ENCODE measurements around the gene UBP1. TPM values are rescaled to one million over a fixed set of nuclear protein-coding genes. Genes with fewer than 3 reads are reported as not detected.

The UBP1 gene
- total and polyA plus RNA-seq, 2 donors (not counting 1 experiment from before 2014, with no cell fraction given), result 48.1 to 99.7 TPM

GRCh38 chr3:33392703-33393125 is 47.5 kb downstream of the UBP1 start:
- no peaks in the 10 kb centered on the region for H3K27me3 ChIP-seq (ENCODE audit: control insufficient read depth, insufficient read depth, low read length)
- no peak for TF ChIP-seq CTCF (conservative IDR thresholded peaks at IDR 0.05 in 1 of 2, IDR thresholded peaks at IDR 0.05 in 1 of 2; ENCODE audit: low read depth in 1 of 2, low read length in 2 of 2)
- no peak for TF ChIP-seq EZH2 (IDR thresholded peaks at IDR 0.05; ENCODE audit: low read length, missing control alignments)
- H3K4me2 ChIP-seq (ENCODE audit: extremely low read depth, insufficient read depth, low read length), result no peak overlapping the region
- peak; percentile 79 to 93 for DNase-seq (ENCODE audit: low read depth in 2 of 2)
- no peaks in the 10 kb centered on the region for H3K79me2 ChIP-seq (ENCODE audit: control insufficient read depth, insufficient read depth, low read length)
- no peak overlapping the region for H3K4me3 ChIP-seq (replicated peaks in 1 of 4; ENCODE audit: control extremely low read depth in 1 of 4, insufficient read depth in 1 of 4, low read depth in 3 of 4, low read length in 4 of 4)
- H4K20me1 ChIP-seq (ENCODE audit: control insufficient read depth, extremely low read depth, insufficient read depth, low read length), result no peaks in the 10 kb centered on the region
- H3K9ac ChIP-seq (ENCODE audit: insufficient read depth, low read length), result no peak overlapping the region
- H3K4me1 ChIP-seq (ENCODE audit: control insufficient read depth, extremely low read depth, insufficient read depth, low read length), result no peaks in the 10 kb centered on the region
- peaks cover 13% of the 10 kb centered on the region for H3K36me3 ChIP-seq (ENCODE audit: control insufficient read depth, insufficient read depth, low read length)
- H3K9me3 ChIP-seq (ENCODE audit: control insufficient read depth, insufficient read depth, low read depth, low read length), result no peaks in the 10 kb centered on the region
- H3K27ac ChIP-seq (ENCODE audit: insufficient read depth, low read length), result peak overlapping the region; percentile 19
- H2AFZ ChIP-seq (ENCODE audit: low read length), result no peak overlapping the region

GRCh38 chr3:33392144-33392543 is 48.1 kb downstream of the UBP1 start:
- Histone ChIP-seq H2AFZ (ENCODE audit: low read length) (no peak overlapping the region), H3K4me3 (replicated peaks in 1 of 4; ENCODE audit: control extremely low read depth in 1 of 4, insufficient read depth in 1 of 4, low read depth in 3 of 4, low read length in 4 of 4) (no peak overlapping the region), H3K9me3 (ENCODE audit: control insufficient read depth, insufficient read depth, low read depth, low read length) (no peaks in the 10 kb centered on the region), H3K4me2 (ENCODE audit: extremely low read depth, insufficient read depth, low read length) (no peak overlapping the region), H3K27me3 (ENCODE audit: control insufficient read depth, insufficient read depth, low read length) (no peaks in the 10 kb centered on the region), H3K4me1 (ENCODE audit: control insufficient read depth, extremely low read depth, insufficient read depth, low read length) (no peaks in the 10 kb centered on the region), H3K36me3 (ENCODE audit: control insufficient read depth, insufficient read depth, low read length) (peaks cover 15% of the 10 kb centered on the region), H3K79me2 (ENCODE audit: control insufficient read depth, insufficient read depth, low read length) (no peaks in the 10 kb centered on the region), H3K9ac (ENCODE audit: insufficient read depth, low read length) (no peak overlapping the region), H4K20me1 (ENCODE audit: control insufficient read depth, extremely low read depth, insufficient read depth, low read length) (no peaks in the 10 kb centered on the region), H3K27ac (ENCODE audit: insufficient read depth, low read length) (no peak overlapping the region)
- no peak for DNase-seq (ENCODE audit: low read depth in 2 of 2)
- no peak for TF ChIP-seq CTCF (conservative IDR thresholded peaks at IDR 0.05 in 1 of 2, IDR thresholded peaks at IDR 0.05 in 1 of 2; ENCODE audit: low read depth in 1 of 2, low read length in 2 of 2)
- no peak for TF ChIP-seq EZH2 (IDR thresholded peaks at IDR 0.05; ENCODE audit: low read length, missing control alignments)

- H3K9me3 ChIP-seq (ENCODE audit: control insufficient read depth, insufficient read depth, low read depth, low read length), result no peaks in the 10 kb centered on the region
- no peak overlapping the region for H3K27ac ChIP-seq (ENCODE audit: insufficient read depth, low read length)
- no peaks in the 10 kb centered on the region for H3K4me1 ChIP-seq (ENCODE audit: control insufficient read depth, extremely low read depth, insufficient read depth, low read length)
- H2AFZ ChIP-seq (ENCODE audit: low read length), result no peak overlapping the region
- TF ChIP-seq CTCF (conservative IDR thresholded peaks at IDR 0.05 in 1 of 2, IDR thresholded peaks at IDR 0.05 in 1 of 2; ENCODE audit: low read depth in 1 of 2, low read length in 2 of 2), result no peak
- DNase-seq (ENCODE audit: low read depth in 2 of 2), result no peak
- H3K4me3 ChIP-seq (replicated peaks in 1 of 4; ENCODE audit: control extremely low read depth in 1 of 4, insufficient read depth in 1 of 4, low read depth in 3 of 4, low read length in 4 of 4), result no peak overlapping the region
- H3K9ac ChIP-seq (ENCODE audit: insufficient read depth, low read length), result no peak overlapping the region
- no peak overlapping the region for H3K4me2 ChIP-seq (ENCODE audit: extremely low read depth, insufficient read depth, low read length)
- H3K36me3 ChIP-seq (ENCODE audit: control insufficient read depth, insufficient read depth, low read length), result peaks cover 13% of the 10 kb centered on the region
- no peaks in the 10 kb centered on the region for H4K20me1 ChIP-seq (ENCODE audit: control insufficient read depth, extremely low read depth, insufficient read depth, low read length)
- no peaks in the 10 kb centered on the region for H3K79me2 ChIP-seq (ENCODE audit: control insufficient read depth, insufficient read depth, low read length)
- no peaks in the 10 kb centered on the region for H3K27me3 ChIP-seq (ENCODE audit: control insufficient read depth, insufficient read depth, low read length)
These were observed 48.8 kb downstream of the UBP1 start for GRCh38 chr3:33391255-33391995.

Data from fibroblast of lung (primary cell).